DMS 273 treated with DMSO at 0.1 percent for 48 hours (cell line): ENCODE measurements around the gene TMEM135.
"Not testable (repeated sequence)": the region's sequence is repeated elsewhere in the genome, so short reads cannot be mapped to it uniquely, and the experiment has no call there.

Experiments
- DNase-seq: peaks from one replicate; lab custom pipeline; 2025; lab: John Stamatoyannopoulos, UW

TMEM135 gene

DNA sequence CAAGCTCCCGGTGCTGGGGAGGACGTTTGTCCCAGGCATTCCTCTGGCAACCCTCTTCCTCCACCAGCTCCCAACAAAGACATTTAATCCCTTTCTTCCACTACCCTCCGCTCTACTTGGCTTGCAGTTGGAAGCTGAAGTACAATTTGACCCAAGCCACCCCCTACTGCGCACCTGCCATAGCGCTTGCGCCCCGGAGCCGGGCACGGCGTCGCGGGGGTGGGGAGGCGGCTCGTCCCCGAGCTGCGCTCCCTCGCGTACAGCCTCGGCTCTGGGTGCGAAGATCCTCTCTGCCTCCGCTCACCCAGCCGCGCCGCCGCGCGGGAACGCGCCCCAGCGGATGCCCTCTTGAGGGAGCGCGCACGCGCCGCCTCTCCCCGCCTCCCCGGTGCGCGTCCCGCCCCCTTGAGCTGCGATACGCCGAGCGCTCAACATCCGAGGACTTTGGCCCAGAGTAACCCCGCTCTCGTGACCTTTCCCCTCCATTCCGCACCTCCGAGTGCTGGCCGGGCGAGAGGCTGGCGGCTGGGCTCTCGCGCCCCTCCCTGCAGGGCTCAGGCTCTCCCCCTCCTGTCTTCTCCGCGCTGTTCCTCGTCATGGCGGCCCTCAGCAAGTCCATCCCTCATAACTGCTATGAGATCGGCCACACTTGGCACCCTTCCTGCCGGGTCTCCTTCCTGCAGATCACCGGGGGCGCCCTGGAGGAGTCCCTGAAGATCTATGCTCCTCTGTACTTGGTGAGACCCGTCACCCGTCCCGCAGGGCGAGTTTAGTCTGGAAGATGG lies at the start of gene TMEM135:
TSS of gene TMEM135 (plus strand) at position 485 of the 785 bp plus-strand sequence. CDS start at position 597, 112 bp downstream.
- peak; percentile 80 for DNase-seq

GRCh38 chr11:86988351-86988881 lies 49.3 kb upstream of the TMEM135 start:
- DNase-seq, result no peak

DNA sequence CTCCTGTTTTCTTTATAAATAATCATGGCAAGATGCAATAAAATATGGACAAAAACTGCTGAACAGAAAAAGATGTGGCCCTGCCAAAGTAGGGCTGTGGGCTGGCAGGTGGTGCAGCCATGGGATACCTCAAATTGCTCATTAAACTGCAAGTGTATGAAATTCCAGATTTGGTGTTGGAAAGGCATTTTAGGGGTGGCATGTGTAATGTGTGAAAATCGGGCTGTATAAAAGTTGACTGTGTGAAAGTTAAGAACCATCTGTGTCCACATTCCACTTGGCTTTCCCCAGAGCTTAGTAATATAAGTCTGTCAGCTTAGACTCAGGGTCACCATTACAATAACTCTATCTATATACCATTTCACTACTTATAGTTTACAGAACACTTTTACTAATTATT lies 47.7 kb upstream of the TMEM135 start:
- DNase-seq, result peak; percentile 8

DNA sequence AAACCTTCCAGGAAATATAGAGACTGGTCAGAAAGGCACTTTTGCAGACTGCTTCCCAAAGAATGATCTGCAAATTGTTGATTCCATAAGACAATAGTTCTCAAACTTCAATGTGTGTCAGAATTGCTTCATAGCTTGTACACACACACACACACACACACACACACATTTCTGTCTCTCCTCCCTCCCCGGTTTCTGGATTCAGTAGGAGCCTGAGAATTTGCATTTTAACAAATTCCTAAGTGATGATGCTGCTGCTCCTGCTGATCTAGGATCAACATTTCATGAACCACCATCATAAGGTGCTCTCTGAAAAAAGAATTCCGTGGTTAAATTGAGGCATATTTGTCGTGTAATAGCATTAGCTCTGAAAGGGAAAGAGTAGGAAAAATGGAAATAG lies 47.2 kb upstream of the TMEM135 start:
- DNase-seq, result no peak

DNA sequence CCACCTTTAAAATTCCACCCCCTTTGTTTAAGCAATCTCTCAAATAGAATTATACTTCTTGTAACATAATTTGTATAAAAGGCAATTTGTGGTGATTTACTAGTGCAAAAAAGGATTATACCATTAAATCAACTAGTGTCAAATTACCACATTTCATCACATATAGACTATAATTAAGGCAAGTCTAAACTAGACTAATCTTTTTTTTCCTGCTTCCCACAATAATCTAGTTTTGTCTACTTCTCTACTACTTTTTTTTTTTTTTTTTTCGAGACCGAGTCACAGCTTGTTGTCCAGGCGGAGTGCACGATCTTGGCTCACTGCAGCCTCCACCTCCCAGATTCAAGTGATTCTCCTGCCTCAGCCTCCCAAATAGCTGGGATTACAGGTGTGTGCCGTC lies 46.4 kb upstream of the TMEM135 start:
- DNase-seq, result no peak

DNA sequence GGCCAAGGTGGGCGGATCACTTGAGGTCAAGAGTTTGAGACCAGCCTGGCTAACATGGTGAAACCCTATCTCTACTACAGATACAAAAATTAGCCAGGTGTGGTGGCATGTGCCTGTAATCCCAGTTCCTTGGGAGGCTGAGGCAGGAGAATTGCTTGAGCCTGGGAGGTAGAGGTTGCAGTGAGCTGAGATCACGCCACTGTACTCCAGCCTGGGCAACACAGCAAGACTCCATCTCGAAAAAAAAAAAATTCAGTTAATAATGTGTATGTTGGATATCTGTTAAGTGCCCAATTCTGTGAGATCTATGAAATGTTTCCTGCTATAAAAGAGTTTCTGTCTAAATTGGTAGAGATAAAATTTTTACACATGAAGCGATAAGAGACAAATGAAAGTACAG lies 45.4 kb upstream of the TMEM135 start:
- DNase-seq, result not testable (repeated sequence)

DNA sequence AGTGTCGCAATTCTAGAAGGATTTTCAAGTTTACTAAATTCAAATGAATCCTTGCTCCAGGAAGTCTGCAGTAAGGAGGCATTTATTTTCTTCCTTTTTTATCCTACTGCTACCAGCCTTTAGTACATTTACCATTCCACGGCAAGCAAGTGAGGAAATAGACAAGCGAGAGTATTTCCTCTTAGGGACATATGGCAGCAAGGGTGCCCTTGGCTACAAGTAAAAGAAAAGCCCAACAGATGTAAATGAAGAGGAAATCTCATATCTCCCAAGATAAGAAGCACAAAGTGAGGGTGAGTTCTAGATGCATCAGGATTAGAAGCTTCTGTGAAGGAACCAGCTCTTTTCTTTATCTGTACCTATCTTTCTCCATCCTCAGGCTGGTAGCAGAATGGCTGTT lies 44.7 kb upstream of the TMEM135 start:
- DNase-seq, result no peak

GRCh38 chr11:86996953-86997570 lies 40.7 kb upstream of the TMEM135 start:
- DNase-seq, result no peak

GRCh38 chr11:86999388-86999787 lies 38.3 kb upstream of the TMEM135 start:
- DNase-seq, result no peak

DNA sequence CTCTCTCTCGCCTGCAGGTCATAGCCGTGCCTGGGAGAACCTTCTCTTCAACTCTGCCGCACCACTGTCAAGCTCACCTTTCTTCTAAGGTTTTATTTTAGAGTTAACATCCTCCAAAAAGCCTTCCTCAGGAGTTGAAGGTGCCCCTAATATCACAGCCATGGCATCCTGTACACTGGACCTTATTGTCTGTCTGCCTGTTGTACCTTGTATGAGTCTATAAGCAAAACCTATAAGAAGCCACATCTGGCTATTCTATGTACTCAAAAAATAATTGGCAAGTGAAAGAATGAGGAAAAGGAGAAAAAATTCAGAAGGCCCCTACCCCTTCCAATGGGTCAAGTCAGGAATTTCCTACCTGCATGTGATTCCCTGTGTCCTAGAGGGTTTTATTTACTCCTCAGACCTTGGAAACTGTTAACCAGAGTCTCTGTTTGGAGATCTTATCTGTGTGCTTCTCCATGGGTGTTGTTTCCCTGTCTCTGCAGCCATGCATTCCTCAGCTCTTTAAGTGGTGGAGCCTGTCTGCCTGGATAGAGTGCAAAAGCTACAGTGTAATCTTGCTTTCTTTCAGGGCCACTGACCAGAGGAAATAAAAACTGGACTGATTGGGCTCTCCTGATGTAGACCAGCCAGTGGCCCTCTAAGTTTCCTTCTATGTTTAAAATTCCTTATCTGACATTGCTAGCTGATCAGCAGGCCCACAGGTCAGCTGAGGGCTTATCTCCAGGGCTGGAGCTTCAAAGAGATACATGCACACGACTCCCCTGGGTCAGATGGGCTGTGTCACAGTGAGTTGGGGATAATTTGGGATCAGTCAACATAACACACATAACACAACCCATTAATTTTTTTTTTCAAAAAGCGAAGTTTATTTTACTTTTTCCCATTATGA lies 37.6 kb upstream of the TMEM135 start:
- DNase-seq, result no peak

- DNase-seq, result no peak
Observed at GRCh38 chr11:87002918-87003317, 34.8 kb upstream of the TMEM135 start.

GRCh38 chr11:87004281-87004680 lies 33.5 kb upstream of the TMEM135 start:
- not testable (repeated sequence) for DNase-seq

- no peak for DNase-seq
Observed at GRCh38 chr11:87005569-87005921, 32.2 kb upstream of the TMEM135 start.

GRCh38 chr11:87006035-87006434 lies 31.7 kb upstream of the TMEM135 start:
- DNase-seq, result no peak

DNA sequence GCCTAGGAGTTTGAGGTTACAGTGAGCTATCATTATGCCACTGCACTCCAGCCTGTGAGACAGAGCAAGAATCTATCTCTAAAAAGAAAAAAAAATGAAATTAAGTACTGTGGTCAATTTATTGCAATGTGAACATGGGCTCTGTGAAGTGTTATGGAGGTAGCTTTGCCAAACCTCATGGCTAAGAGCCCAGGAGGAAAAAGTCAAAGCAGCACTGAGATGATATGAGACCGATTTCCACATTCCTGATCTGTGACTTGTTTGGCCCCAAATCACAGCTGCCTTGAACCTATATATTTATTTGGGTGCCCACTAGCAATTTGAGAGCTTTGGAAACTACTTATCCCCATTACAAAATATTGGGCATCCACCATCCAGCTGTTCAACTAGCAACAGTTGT lies 29.8 kb upstream of the TMEM135 start:
- no peak for DNase-seq

DNA sequence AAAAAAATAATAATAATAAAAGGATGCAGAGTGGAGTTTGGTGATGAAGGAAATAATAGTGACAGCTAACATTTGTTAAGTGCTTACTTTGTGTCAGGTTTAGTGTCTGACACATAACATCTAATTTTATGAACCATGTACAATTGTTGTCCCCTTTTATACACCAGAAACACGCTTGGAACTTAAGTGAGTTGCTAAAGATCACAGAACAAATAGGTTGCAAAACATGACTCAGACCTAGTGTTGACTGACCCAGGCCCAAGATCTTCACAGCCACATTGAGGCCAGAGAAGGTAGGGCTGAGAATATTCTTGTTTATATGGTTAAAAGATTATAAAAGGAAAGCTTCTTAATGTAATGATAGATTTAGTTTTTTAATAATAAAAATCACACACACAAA lies 25.6 kb upstream of the TMEM135 start:
- DNase-seq, result no peak

GRCh38 chr11:87012673-87013072 lies 25.1 kb upstream of the TMEM135 start:
- DNase-seq, result no peak

GRCh38 chr11:87013912-87014825 lies 23.6 kb upstream of the TMEM135 start:
- no peak for DNase-seq

DNA sequence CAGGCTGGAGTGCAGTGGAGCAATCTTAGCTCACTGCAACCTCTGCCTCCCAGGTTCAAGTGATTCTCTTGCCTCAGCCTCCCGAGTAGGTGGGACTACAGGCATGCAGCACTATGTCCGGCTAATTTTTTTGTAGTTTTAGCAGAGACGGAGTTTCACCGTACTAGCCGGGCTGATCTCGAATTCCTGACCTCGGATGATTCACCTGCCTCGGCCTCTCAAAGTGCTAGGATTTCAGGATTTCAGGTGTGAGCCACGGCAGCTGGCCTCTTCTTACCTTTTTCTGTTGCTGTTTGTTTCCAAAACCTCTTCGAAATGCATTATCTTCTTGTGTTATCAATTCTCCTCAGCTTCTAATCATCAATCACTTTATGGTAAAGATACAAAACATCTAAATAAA lies 22.1 kb upstream of the TMEM135 start:
- no peak for DNase-seq

DNA sequence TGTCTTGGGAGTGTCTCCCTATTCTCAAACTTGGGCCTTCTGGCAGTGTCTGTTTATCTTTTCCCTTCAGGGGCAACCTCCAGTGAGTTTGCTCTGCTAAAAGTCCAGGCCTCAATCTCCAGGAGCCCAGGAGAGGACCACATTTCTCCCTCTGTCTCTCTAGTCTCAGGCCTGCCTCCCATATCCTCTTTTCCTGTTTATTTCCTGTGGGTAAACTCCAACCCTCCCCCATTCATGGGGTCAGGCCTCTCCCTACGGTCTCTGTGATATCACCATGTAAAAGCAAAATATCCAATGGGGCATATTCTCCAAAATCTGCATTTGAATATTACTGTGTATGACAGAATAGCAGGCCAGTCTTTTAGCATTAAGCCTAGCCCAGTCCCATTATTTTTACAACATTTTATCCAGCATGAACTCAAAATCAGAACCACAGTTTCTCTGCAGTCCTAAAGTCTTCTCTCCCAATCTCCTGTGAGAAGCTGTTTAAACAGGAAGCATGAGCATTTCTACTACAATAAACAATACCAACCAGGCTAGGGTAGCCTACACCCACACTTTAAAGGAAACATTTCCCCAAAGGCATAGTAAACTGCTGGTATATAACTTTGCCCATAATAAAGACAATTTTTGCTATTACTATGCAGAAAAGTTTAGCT lies 18.0 kb upstream of the TMEM135 start:
- no peak for DNase-seq

- no peak for DNase-seq
Observed at GRCh38 chr11:87020336-87020735, 17.4 kb upstream of the TMEM135 start.
